Subcutaneous adipose tissue (tissue), 4 donors: ENCODE results near the gene RGL2. TPM values are rescaled to one million over a fixed set of nuclear protein-coding genes. Genes with fewer than 3 reads are reported as not detected.

ENCODE experiments used
- CTCF ChIP-seq: fragments of 450-650 bp; IDR thresholded peaks from one replicate; pipeline ENCODE4 v1.5.1; 2016; ENCODE audit warnings: low read depth, mild to moderate bottlenecking, control low read depth, antibody characterized with exemption, moderate library complexity
- total RNA-seq, 4 donors: library from RNA; depleted of rRNA; stranded (reverse); fragments of >200 nt; gene quantifications; one replicate each; pipeline ENCODE4 v1.1.0, GENCODE V29; 2016

RGL2 gene
- total RNA-seq, 4 donors from 2014 or later = 16.0 to 45.8 (median 42.5) TPM

- no peak for TF ChIP-seq CTCF
Measured at GRCh38 chr6:33250731-33251130, 48.0 kb downstream of the RGL2 start.

GRCh38 chr6:33249732-33250630, 48.8 kb downstream of the RGL2 start:
- TF ChIP-seq CTCF = no peak

GRCh38 chr6:33248932-33249731, 49.6 kb downstream of the RGL2 start:
- no peak for TF ChIP-seq CTCF

GRCh38 chr6:33248643-33248931, 50.2 kb downstream of the RGL2 start:
- no peak for TF ChIP-seq CTCF

- no peak for TF ChIP-seq CTCF
Measured at GRCh38 chr6:33247977-33248642, 50.6 kb downstream of the RGL2 start.

- no peak for TF ChIP-seq CTCF
Measured at GRCh38 chr6:33243476-33243875, 55.3 kb downstream of the RGL2 start.

- TF ChIP-seq CTCF = no peak
Measured at GRCh38 chr6:33241968-33242367, 56.8 kb downstream of the RGL2 start.
